GM12891 (cell line): ENCODE results near the gene RNFT2.

Experiments
- POLR2A ChIP-seq: IDR thresholded peaks from 2 replicates; pipeline ENCODE4 v1.6.1; 2011; ENCODE audit warnings: low read depth, low read length, control low read depth
- POLR2AphosphoS5 ChIP-seq: IDR thresholded peaks from 2 replicates; pipeline ENCODE4 v1.6.1; 2011; ENCODE audit warnings: low read depth, low read length, control low read depth

- TF ChIP-seq POLR2A (no peak), POLR2AphosphoS5 (no peak)
These were observed 46.5 kb upstream of the RNFT2 start for GRCh38 chr12:116691636-116692035.
